GM15510 (cell line): Measurements from ENCODE around the gene PHF21B.

ENCODE experiments used
- POLR2A ChIP-seq: IDR thresholded peaks from 3 replicates; pipeline ENCODE4 v1.6.1; 2011; ENCODE audit warnings: borderline replicate concordance; ENCODE audit not compliant: insufficient read length; ENCODE audit errors: extremely low read depth

Gene PHF21B

DNA sequence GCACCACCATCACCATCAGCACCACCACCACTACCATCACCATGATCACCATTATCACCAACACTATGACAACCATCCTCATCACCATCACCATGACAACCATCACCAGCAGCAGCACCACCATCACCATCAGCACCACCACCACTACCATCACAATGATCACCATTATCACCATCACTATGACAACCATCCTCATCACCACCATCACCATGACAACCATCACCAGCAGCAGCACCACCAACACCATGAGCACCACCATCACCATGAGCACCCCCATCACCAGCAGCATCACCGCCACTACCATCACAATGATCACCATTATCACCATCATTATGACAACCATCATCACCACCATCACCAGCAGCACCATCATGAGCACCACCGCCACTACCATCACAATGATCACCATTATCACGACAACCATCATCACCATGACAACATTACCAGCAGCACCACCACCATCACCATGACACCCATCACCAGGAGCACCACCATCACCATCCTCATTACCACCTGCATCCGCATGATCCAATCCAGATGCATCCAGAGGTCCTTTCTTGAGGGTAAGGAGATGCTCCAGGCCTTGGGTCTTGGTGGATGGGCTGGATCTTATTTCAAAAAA is 23.8 kb downstream of the PHF21B start:
- no peak for TF ChIP-seq POLR2A

DNA sequence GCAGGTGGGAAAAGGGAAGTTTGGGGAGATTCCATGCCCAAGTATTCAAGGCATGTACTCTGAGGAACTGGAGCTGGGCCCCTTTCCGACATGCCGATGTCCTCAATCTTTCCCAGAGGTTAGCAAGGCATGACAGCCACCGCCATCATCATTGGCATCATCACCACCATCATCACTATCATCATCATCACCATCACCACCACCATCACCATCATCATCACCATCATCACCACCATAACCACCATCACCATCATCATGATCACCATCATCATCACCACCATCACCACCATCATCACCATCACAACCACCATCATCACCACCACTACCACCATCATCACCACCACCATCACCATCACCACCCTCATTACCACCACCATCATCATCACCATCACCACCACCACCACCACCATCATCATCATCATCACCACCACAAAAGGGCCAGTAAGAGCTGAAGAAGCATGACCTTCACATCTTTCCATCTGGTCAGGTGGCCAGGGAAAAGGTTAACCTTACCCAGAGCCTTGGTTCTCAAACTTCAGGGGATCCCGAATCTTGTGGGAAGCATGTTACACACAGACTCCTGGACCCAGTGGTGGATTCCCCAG is 25.8 kb downstream of the PHF21B start:
- TF ChIP-seq POLR2A, result no peak

DNA sequence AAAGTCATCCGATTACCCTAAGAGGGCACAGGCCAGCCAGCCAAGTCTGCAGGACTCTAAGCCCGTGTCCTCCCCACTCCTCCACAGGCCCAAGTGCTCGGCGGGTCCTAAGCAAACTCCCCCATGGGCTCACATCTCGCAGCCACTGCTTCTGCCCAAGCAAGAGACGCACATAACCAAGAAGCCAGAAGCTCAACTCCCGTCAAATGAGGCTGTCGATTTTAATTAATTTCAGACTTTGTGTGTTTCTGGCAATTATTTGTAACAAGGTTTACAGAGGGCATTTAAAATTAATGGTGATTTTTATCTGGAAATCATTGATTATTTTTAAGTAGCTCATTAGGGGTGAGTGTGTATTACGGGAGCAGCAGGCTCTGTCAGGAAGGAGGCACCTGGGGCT is 27.4 kb downstream of the PHF21B start:
- TF ChIP-seq POLR2A, result no peak

DNA sequence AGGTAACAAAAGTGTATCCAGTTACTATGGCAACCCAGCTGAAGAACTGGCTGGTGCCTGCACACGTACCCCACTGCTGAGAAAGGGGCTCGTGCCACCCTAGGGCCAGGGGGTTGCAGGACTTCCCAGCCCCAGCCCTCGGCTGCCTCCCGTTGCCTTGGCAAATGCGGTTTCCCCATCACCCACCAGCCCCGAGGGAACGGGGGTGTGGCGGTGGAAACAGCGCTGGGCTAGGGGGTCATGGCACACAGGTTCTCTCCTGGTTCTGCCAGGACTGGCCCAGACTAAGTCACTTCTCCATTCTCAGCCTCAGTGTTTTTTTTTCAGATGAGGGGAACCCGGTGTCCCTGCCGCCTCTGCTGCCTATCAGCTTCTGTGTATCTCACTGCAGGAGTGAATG is 27.9 kb downstream of the PHF21B start:
- TF ChIP-seq POLR2A, result no peak

DNA sequence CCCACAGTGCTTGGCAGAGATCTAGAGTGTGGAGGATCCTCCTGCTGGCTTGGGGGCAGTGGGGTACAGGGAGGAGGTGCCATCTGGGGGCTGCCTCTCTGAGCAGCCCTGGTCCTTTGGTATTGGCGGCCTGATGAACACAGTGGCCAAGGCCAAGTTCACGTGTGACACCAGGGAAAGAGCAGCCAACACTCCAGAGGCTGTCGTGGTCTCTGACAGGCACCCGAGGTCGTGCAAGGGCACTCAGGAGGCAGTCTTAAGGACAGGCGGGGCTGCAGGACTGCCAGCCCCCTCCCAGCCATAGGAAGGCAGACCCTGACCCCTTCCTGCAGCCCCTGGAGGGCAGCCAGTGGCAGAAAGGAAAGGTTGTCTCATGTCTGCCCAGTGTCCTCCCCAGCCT is 30.7 kb downstream of the PHF21B start:
- TF ChIP-seq POLR2A, result no peak

DNA sequence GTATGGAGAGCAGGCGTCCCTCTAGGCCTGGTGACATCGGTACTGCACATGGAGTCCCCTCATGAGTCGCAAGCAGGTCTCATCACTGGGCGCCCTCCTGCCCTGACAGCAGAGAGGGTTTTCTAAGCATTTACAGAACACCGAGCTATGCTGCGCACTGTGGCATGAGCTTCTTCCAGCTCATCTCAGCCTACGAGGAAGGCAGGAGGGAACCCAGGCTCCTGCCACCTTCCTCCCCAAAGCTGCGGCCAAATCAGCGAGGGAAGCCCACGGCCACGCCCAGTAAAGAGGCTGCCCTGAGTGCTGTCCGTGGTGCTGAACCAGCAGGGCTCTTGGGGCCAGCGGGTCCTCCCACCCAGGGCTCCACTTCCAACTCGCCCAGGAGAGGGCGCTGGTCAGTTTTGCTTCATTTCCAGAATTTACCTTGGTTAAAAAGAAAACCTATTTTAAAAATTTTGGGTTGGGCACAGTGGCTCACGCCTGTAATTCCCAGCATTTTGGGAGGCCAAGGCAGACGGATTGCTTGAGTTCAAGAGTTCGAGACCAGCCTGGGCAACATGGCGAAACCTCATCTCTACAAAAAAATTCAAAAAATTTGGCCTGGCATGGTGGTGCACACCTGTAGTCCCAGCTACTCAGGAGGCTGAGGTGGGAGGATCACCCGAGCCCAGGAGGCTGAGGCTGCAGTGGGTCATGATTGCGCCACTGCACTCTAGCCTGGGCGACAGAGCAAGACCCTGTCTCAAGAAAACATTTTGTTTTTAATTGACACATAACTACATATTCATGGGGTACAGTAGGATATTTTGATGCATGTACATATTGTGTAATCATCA is 34.2 kb downstream of the PHF21B start:
- TF ChIP-seq POLR2A, result no peak

DNA sequence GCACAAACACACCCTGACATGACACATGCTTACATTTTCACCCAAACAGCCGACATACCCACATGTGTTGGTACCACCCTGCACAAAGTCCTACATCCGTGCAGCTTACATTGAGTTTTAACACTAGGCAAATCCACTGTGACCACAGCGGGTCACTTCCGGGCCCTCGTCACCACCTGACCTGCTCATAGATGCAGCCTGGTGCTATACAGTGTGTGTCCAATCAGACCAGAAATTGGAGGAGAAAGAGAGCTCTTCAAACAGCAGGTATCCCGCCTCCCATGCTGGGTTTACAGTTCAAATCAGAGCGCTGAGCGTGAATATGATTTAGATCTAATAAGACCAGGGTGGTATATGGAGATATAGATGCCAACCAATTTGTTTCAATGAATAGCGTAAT is 35.4 kb downstream of the PHF21B start:
- TF ChIP-seq POLR2A, result no peak

DNA sequence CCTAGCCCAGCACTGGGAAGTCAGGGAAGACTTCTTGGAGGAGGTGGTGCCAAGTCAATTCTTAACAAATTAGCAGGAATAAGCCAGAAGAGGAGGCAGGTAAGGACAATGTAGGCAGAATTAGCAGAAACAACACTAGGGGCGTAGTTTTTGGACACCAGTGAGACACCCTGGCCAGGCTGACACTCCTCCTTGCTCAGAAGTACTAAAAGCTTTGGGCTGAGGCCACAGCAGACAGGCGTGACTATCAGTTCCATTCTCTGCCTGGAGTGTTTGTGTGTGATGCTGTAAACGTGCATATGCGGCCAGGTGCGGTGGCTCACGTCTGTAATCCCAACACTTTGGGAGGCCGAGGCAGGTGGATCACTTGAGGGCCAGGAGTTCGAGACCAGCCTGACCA is 36.0 kb downstream of the PHF21B start:
- no peak for TF ChIP-seq POLR2A

DNA sequence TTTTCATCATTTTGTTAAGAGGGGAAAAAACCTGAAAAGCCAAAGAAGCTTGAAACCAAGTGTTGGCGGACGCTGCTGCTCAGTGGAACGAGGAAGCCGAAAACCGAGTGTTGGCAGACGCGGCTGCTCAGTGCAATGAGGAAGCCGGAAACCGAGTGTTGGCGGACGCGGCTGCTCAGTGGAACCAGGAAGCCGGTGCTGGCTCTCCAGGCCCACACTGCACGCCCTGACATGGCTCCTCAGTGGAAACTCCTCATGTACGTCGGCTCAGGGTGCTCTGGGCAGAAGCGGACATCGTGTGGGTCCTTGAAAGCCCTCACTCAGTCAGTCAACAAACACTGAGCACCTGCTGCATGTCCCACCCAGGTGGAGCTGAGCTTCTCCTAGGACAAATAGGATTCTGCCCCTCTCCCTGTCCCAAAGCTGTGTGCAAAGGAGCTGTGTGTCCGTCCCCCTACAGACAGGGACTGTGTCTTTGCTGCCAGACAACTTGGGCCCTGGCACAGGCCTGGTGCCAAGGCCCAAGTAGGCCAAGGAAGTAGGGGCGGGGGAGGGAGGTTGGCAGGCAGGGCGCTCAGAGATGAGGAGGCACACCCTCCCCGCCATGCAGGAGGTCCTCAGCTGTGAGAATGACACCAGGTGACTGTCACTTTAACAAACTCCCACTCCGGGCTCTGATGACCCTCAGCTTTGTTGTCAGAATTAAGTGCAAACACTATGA is 37.3 kb downstream of the PHF21B start:
- no peak for TF ChIP-seq POLR2A

DNA sequence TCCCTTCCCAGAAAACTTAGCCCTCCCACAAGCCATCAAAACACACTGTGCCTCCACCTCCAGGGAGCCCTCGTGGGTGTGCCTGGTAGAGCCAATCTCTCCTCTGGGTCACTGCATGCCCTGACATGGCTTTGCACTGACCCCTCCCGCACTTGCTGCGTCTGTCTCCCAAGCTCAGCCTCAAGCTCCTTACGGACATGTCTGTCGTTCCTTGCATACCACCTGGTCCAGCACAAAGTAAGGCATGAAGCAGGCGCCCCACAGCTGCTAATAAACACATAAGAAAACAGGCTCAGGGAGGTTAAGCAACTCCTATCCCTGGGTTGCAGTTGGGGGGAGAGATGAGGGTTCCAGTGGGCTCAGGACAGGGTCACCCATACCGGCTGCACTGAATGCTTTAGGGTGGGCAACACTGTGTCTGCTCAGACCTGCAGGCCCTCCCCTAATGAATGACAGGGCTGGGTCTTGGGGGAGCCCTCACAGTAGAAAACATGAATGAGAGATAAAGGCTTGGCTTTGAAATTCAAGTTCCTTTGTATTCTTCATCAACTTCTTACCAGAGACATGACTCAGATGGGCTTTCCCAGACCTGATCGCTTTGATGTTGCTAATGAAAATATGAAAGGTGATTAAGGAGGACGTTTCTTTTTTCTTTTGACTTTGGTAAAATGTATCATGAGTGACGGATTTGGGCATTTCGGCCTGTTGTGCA is 38.0 kb downstream of the PHF21B start:
- TF ChIP-seq POLR2A, result no peak

DNA sequence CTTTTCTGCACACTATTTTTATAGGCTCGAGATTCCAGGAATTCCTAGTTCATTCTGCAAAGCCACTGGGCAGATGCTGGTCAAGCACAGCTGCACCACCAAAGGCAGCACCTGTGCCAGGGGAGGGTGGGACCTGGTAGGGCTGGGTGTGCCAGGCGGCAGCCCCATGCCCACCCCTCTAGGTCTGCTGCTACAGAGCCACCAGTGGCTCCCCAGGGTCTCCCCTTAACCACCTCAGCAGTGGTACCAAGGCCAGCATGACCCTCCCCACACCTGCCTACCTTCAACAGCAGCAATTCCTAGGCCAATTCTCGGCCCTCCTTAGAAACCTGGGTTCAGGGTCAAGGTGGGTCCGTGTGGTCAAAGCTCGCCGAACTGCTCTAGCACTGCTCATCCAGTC is 39.5 kb downstream of the PHF21B start:
- TF ChIP-seq POLR2A, result no peak

DNA sequence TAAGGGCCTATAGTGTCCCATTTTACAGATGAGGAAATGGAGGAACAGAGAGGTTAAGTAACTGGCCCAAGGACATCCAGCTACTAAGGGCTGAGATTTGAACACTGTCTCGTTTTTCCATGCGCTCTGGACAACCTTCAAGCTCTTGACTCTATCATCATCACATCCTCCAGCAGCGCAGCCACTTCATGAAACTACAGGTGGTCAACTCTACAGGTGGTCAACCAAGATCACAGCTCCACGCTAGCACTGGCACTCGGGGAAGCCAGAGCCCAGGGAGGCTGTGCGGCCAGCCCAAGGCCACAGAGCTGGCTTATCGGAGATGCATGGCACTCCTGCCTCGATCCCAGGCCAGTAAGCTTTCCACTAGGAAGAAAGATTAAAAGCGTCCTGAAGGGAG is 40.0 kb downstream of the PHF21B start:
- no peak for TF ChIP-seq POLR2A

DNA sequence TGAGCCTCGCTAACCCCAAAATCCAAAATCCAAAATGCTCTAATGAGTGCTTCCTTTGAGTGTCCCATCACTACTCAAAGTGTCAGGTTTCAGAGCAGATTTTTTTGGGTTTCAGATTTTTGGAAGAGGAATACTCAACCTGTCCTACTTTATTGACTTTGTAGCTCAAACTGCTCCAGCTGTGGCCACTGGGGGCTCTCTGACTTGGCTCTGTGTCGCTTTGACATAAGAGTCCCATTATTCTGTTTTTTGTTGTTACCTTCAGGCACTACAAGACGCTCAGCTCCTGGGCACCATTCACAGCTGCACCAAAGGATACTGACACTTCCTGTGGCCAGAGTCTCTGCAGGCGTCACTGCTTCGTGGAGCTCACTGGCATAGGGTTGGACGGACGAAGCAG is 41.1 kb downstream of the PHF21B start:
- no peak for TF ChIP-seq POLR2A

DNA sequence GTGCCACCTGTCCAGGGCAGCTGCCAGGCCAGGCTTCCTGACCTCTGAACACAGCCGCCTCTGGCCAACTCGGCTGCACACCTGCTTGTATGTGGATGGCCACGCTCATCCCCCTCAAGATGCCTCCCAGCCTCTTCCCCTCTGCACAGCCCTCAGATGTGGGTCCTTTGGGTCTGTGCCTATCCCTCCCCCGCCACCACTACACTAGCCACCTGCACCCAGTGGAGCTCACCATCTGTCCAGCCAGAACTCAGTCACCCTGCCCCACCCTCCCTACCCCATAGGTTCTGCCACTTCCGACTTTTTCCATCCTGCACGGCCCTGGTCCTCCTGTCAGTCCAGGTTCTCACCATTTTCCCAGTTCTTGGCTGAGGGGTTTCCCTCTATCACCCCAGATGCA is 44.6 kb downstream of the PHF21B start:
- TF ChIP-seq POLR2A, result no peak

DNA sequence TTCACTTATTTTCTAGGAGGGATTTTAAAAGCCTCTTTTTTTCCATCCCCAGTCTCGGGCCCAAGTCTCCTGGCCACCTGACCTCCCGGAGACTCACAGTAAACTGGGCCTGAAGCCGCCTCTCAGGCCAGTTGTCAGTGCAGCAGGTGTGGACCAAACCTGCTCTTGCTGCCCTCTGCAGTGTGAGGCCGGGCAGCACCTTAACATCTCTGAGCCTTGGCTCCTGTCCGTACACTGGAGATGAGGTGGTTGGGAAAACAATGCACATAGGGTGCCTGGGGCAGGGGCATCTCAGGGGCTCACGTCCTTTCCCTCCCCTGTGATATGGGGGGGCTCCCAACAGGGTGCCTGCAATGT is 45.1 kb downstream of the PHF21B start:
- no peak for TF ChIP-seq POLR2A
